Adipocyte (in vitro differentiated cells): ENCODE data around the gene NLGN1.
A peak's percentile ranks its signal among the peaks of the same experiment; 100 is the strongest.

Experiments used
- DNase-seq: peaks from one replicate; pipeline ENCODE4 v3.0.0-alpha.2; 2015; ENCODE audit warnings: low read depth
- H3K27me3 ChIP-seq: replicated peaks from 2 replicates; pipeline ENCODE4 v1.7.0; 2013; ENCODE audit warnings: mild to moderate bottlenecking, low read length, moderate library complexity; ENCODE audit not compliant: control insufficient read depth, insufficient read depth
- H3K36me3 ChIP-seq: 2 replicates; pipeline ENCODE4 v1.7.0; 2013; ENCODE audit warnings: low read length, mild to moderate bottlenecking, moderate library complexity; ENCODE audit not compliant: control insufficient read depth, insufficient read depth, severe bottlenecking
- H3K4me1 ChIP-seq: 2 replicates; pipeline ENCODE4 v1.7.0; 2013; ENCODE audit warnings: mild to moderate bottlenecking, low read length, moderate library complexity; ENCODE audit not compliant: control insufficient read depth, insufficient read depth
- H3K4me3 ChIP-seq: 2 replicates; pipeline ENCODE4 v1.7.0; 2013; ENCODE audit warnings: mild to moderate bottlenecking, low read length, moderate library complexity
- H3K9ac ChIP-seq: 2 replicates; pipeline ENCODE4 v1.7.0; 2013; ENCODE audit warnings: mild to moderate bottlenecking, low read length, moderate library complexity
- H3K9me3 ChIP-seq: 2 replicates; pipeline ENCODE4 v1.7.0; 2013; ENCODE audit warnings: mild to moderate bottlenecking, low read length, moderate library complexity; ENCODE audit not compliant: control insufficient read depth

The NLGN1 gene

DNA sequence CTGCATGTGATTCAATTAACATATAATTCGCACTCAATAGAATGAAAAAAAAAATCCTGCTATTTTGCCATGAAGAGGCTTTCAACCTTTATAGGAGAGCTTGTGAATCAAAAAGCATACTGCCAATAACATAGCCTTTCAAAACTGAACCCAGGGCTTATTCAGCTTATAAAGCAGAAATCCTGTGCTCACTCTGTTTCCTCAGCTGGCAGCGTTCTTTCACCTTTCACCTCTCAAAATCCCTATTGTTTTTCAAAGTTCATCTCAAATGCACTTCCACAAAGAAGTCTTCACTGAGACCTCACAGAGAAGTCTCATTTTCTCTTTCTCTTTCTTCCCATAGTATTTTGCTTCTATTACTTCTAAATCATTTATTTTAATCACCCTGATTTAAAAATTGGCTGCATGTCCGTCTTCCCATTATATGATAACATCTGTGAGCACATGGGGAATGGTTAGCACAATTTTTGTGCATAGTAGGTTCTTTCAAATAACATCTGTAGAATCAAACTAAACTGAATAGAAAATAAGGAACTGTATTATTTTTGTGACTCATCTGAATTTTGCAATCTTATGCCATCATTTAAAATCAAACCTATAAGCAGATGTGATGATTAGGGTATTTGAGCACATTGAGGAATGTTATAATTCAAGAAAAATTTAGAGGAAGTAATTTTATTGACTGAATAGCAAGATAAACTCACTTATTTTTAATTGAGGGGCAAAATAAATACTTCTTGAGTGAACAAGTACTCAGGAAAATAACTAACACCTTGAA is 373.4 kb downstream of the NLGN1 start:
- DNase-seq: peak; percentile 44
- Histone ChIP-seq H3K4me3 (no peak overlapping the region), H3K36me3 (no peaks in the 10 kb centered on the region), H3K9me3 (no peaks in the 10 kb centered on the region), H3K9ac (no peak overlapping the region), H3K4me1 (peaks cover 7% of the 10 kb centered on the region), H3K27me3 (no peaks in the 10 kb centered on the region)

DNA sequence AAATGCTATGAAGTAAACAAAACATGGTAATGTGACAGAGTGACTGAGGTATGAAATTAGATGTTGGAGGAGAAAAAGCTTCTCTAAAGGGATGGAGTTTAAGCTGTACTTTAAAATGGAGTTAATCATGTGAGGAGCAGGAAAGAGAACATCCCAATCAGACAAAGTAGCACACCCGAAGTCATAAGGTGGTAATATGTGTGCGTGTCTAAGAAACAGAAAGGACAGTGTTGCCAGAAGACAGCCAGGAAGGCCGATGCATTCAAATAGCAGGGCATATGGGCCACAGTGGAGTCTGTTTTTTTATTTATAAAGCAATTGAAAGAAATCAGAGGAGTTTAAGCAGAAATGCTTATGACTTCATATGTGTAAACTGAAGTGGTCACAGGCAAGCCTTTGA is 376.3 kb downstream of the NLGN1 start:
- Histone ChIP-seq H3K9me3 (no peaks in the 10 kb centered on the region), H3K4me3 (no peak overlapping the region), H3K4me1 (peaks cover 7% of the 10 kb centered on the region), H3K9ac (no peak overlapping the region), H3K36me3 (no peaks in the 10 kb centered on the region), H3K27me3 (no peaks in the 10 kb centered on the region)
- DNase-seq: no peak

- no peak for DNase-seq
- H3K9ac ChIP-seq: no peak overlapping the region
- H3K9me3 ChIP-seq: no peaks in the 10 kb centered on the region
- H3K36me3 ChIP-seq: no peaks in the 10 kb centered on the region
- H3K27me3 ChIP-seq: no peaks in the 10 kb centered on the region
- H3K4me3 ChIP-seq: no peak overlapping the region
- peaks cover 7% of the 10 kb centered on the region for H3K4me1 ChIP-seq
Measured at GRCh38 chr3:173774294-173774693, 376.8 kb downstream of the NLGN1 start.

DNA sequence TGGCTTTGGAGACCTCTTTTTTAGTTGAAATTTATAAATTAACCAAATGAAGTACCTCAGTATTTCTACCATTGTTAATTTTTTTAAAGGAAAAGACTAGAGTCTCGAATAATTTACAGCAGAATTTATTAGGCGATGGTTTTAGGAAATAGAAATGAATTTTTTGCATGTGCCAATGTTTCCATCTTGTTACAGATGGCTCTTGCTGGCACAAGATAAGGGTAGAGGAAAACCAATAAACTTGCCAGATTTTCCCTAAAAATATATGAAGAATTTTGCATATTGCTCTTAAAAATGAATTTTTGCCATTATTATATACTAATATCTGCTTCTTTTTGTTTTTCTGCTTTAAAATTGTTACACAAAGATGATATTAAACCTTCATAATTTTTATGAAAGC is 380.7 kb downstream of the NLGN1 start:
- Histone ChIP-seq H3K9ac (no peak overlapping the region), H3K27me3 (no peaks in the 10 kb centered on the region), H3K4me3 (no peak overlapping the region), H3K4me1 (no peaks in the 10 kb centered on the region), H3K36me3 (no peaks in the 10 kb centered on the region), H3K9me3 (no peaks in the 10 kb centered on the region)
- DNase-seq: no peak

GRCh38 chr3:173780067-173780466 is 382.5 kb downstream of the NLGN1 start:
- no peak overlapping the region for H3K4me3 ChIP-seq
- H3K27me3 ChIP-seq: no peaks in the 10 kb centered on the region
- H3K4me1 ChIP-seq: no peaks in the 10 kb centered on the region
- no peaks in the 10 kb centered on the region for H3K36me3 ChIP-seq
- H3K9me3 ChIP-seq: no peaks in the 10 kb centered on the region
- no peak overlapping the region for H3K9ac ChIP-seq
- DNase-seq: no peak

DNA sequence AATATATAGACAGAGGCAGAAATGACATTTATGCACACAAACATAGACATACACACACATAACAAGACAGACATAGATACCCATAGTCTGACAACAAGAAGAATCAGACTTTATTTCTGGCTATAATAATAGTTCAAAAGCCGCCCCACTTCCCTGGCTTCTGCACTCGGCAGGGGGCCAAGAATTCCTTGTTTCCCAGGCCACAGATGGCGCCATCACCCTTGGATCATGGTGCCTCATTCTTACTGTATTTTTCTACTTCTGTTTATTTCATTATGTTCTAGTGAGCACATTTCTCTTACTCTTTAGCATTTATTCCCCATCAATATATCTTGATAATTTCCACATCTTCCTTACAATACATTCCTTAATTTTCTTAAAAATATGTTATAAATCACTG is 387.5 kb downstream of the NLGN1 start:
- Histone ChIP-seq H3K27me3 (no peaks in the 10 kb centered on the region), H3K9me3 (no peaks in the 10 kb centered on the region), H3K9ac (no peak overlapping the region), H3K4me1 (peaks cover 8% of the 10 kb centered on the region), H3K36me3 (no peaks in the 10 kb centered on the region), H3K4me3 (no peak overlapping the region)
- no peak for DNase-seq

DNA sequence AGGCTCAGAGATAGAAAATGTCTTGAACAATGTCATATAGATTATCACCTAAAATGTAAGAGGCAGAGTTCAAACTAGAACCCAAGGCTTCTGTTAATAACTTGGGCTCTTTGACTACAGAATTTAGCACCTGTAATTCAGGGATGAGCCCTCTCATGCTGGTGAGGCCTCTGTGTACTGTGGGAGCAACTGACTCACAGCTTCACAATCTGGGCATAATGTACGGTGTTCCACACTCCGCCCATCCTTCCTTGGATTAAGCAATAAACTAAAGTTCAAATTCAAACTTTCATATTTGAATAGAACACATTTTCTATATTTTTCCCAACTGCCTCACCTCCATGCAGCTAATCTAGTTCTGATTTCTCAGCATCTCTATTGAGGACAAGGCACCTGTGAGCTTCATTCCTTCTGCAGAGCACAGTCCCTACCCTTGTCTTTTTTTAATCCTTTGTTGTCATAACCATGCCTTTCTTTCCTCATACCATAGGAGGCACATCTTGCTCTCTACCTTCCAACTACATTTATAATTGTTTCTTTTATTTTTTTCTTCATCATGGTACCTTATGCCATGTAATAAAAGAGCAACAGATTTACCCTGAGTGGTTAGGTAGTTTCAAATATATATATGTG is 392.1 kb downstream of the NLGN1 start:
- no peaks in the 10 kb centered on the region for H3K9me3 ChIP-seq
- H3K9ac ChIP-seq: no peak overlapping the region
- H3K27me3 ChIP-seq: no peaks in the 10 kb centered on the region
- peaks cover 8% of the 10 kb centered on the region for H3K4me1 ChIP-seq
- H3K4me3 ChIP-seq: no peak overlapping the region
- H3K36me3 ChIP-seq: no peaks in the 10 kb centered on the region
- peak; percentile 62 for DNase-seq

DNA sequence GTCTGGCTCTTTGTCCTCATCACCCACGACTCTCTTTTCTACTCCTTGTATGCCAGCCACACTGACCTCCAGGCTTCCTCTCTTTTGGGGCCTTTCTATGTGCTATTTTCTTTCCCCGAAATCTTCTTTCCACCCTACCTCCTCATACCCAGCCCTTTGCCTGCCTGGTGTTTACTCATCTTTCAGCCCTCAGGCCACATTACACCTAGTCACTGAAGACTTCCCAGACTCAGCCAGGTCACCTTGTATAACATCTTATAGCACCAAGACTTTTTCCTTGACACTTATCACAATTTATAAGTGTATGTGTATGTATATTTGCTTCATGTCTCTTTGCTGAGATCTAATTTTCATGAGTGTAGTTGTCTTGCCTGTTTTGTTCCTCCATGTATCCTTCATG is 396.4 kb downstream of the NLGN1 start:
- Histone ChIP-seq H3K9ac (no peak overlapping the region), H3K4me3 (no peak overlapping the region), H3K36me3 (no peaks in the 10 kb centered on the region), H3K4me1 (peaks cover 8% of the 10 kb centered on the region), H3K27me3 (no peaks in the 10 kb centered on the region), H3K9me3 (no peaks in the 10 kb centered on the region)
- DNase-seq: no peak

DNA sequence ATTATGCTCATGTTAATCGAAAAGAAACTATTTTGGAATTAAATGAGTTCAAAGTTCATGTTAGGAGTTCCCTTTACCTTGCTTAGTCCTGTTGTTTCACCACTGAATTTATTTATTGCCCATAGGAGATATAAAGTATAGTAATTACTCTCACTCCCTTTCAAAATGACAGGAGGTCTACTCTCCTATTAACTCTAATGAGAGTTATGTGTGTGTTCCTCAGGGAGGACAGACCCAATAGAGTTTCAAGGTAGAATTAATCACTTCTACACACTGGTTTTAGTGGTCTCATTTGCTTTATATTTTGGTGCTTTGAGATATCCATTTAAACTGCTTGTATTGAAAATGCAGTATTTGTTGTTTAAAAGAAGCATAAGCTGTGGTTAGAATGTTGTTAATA is 398.9 kb downstream of the NLGN1 start:
- H3K4me1 ChIP-seq: peaks cover 3% of the 10 kb centered on the region

DNA sequence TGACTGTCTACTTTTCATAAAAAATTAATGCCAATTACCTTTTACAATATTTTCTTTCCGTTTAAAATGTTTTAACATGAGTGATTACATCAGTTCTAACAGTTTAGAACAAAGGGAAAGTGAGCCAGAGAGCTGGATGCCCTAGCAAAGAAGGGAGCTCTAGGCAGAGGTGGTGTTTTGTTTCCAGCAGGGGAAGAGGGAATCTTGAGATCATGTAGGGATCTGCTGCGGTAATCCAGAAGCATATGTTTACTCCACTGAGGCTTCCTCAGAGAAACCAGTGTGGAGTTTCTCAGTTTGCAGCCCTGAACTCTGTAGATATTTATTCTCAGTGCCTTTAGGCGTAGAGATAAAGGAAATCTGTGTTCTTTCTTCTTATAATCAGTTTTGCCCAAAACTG is 399.3 kb downstream of the NLGN1 start:
- DNase-seq: no peak
- Histone ChIP-seq H3K36me3 (no peaks in the 10 kb centered on the region), H3K4me1 (peaks cover 3% of the 10 kb centered on the region), H3K9ac (no peak overlapping the region), H3K27me3 (no peaks in the 10 kb centered on the region), H3K4me3 (no peak overlapping the region), H3K9me3 (no peaks in the 10 kb centered on the region)

More for the DNA sequence above, 398.9 kb downstream of the NLGN1 start:
- H3K9me3 ChIP-seq: no peaks in the 10 kb centered on the region
- H3K36me3 ChIP-seq: no peaks in the 10 kb centered on the region
- no peak overlapping the region for H3K4me3 ChIP-seq
- no peak overlapping the region for H3K9ac ChIP-seq
- no peaks in the 10 kb centered on the region for H3K27me3 ChIP-seq
- DNase-seq: no peak

DNA sequence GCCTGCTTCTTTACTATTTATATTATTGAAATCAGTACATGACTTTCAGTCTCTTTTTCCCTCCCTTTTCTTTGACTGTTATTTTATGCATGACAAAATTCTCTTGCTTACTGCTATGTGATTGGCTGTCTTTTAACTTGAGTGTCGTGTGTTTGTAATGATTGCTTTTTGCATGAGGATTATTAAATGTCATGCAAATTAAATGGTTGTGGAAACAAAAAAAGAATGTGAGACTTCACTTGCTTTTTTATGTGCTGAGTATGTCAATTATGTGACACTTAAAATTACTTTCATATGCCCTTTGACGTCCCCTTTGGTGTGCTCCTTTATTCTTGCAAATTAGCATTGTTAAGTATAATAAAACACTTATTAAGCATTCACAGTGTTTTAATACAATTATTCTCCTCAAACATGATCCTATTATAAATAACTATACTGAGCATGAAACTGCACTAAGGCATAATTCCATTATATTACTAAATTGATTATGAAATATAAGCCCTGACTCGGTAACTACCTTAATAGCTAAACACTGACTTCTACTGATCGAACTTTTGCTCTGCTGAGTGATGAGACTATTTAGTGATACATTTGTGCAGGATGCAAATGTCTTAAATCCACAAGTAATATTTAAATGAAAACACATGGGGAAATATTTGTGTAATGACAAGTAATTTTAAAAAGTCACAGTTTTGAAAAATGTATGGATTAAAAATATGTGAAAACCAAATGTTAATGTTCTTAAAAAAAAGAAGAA is 401.7 kb downstream of the NLGN1 start:
- no peaks in the 10 kb centered on the region for H3K36me3 ChIP-seq
- peak; percentile 3 for DNase-seq
- peaks cover 3% of the 10 kb centered on the region for H3K4me1 ChIP-seq
- H3K9ac ChIP-seq: no peak overlapping the region
- no peaks in the 10 kb centered on the region for H3K27me3 ChIP-seq
- H3K4me3 ChIP-seq: no peak overlapping the region
- H3K9me3 ChIP-seq: no peaks in the 10 kb centered on the region
